ENCODE measurements around the gene PLEKHG5.

The PLEKHG5 gene

DNA sequence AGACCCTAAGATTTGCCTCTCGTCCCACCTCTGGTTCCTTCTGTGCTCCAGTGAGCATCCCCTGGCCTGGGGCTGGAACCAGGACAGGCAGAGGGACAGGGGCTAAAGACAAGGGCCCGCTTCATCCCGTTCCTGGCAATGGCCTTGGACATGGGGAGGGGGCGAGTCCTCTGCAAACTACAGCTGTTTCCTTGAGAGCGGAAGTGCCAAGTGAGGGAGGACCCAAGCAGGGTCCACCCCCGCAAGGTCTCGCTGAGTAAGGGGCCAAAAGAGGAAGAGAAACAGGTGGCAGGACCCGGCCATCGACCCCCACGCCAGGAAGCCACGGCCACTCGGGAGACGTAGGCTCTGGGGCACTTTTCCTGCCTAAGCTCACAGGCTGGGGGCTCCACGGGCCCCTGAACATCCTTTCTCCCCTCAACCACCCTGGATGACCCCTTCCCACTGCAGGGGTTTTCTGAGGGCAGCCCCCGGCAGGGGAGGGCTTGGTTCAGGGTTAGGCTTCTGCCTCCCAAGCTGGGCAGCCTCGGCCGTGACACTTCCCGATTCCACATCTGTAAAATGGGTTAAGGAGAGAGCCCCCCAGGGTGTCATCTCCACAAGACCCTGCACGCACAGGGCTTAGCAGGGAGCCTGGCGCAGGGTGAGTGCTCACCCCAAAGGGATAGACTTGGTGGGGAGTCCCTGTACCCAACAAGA lies 17.9 kb upstream of the PLEKHG5 start:
- DNase-seq (ENCODE audit: low read depth), result no peak

DNA sequence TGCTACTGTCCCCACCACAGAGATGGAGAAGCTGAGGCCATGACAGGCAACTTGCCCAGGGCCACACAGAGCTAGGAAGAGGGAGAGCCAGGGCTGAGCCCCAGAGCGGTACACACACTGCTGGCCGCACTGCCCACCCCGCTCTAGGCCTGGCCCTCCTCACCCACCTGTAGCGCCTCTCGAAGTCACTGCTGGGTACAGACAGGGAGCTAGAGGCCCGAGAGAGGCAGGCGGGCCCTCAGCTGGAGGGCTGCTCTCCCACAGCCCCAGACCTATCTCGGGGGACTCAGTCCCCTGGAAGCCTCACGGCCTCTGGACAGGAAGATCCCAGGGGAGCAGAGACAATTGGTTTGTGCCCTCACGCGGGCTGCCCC lies 17.3 kb upstream of the PLEKHG5 start:
- DNase-seq (ENCODE audit: low read depth), result no peak

DNA sequence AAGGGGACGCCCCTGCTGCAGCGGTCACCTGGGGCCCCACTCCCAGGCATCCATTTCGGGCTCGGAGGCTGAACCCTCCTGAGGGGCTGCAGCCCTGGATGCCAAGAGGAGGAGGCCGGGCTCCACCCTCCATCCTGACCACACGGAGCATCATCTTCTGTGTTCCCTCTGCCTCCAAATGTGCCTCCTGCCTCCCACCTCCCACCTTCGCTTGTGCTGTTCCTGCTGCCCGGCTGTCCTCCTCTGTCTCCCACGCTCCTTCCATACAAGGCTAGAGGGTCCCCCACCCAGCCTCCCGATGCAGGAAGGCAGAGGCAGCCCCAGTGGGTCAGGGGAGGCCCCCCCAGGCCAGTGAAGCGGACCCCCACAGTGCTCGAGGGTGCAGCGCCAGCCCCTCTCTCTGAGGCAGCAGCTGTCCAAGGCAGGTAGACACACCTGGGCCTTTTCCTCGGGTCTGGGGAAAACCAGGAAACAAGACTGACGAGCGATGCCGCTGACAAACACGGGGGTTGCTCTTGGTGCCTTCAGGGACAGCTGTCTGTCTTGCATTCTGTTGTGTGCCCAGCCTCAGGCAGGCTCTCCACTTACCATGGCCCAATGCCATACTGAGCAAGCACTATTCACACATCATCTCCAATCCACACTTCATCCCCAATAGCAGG lies 16.8 kb upstream of the PLEKHG5 start:
- no peak for DNase-seq (ENCODE audit: low read depth)

DNA sequence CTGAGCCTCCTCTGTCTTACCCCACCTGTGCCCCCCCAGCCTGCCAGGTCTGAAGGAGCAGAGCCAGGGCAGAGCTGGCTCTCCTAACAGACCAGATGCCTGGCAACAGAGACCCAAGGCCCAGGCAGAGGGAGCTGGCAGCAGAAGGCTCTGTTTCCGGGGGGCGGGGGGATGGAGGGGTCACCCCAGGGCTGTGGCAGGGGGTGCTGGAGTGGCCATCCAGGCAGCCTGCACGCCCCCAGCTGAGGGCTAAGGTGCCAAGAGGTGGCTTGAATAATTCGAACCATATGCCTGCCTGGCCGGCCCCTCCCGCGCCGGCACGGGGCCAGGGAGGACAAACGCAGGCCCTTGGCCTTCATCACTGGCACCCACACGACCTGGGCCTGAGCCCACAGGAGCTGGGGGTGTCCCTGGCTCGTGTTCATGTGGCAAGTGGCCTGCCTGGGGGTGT lies 16.0 kb upstream of the PLEKHG5 start:
- no peak for DNase-seq (ENCODE audit: low read depth)

DNA sequence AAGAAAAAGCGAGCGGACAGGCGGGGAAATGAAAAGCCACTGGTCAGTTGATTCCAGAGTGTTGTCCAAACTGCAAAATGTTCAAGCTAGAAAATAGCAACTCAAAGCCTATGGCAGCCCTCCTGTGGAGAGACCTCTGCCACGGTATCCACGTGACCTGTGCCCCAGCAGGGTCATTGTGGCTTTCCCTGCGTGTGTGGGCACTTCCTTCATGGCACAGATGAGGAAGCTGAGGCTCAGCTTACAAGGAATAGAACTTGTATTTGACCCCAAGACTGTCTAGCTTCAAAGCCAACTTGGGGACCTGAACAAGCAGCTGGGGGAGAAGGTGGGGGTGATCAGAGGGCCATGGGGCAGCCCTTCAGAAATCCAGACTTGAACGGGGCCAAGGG lies 15.6 kb upstream of the PLEKHG5 start:
- no peak for DNase-seq (ENCODE audit: low read depth)

DNA sequence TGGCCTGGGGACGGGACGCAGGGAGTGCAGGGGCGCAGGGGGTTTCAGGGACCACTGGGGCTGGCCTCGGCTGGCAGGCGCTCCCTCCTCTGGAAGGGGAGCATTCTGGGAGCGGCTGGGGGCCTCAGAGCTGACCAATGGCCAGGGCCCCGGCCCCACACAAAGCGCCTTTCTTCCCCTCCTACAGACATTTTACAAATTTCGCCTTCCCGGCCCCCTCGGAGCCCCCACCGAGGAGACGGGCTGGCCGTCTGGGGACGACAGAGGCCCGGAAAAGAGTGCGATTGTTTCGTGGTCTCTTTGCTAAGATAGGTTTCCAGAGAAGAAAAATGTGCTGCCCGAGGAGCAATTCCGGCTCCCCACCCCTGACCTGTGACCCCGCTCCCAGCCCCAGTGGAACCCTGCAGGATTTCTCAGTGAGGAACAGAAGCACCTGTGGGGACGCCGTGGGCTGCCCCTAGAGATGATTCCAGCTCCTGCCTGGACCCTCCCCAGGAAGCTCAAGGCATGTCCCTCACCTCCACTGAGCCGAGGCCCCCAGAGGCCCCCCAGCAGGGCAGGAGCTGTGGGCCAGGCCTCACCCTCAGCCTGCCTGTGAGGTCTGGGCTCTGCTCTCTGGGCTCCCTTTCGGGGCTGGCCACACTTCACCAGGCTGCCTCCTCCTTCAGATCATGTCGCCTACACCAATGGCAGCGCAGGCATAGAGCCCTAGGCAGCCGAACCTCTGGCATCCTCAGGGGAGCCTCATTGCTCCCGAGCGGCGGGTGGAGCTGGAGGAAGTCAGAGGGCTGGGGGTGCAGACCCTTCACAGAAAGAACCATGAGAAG lies 15.0 kb upstream of the PLEKHG5 start:
- DNase-seq (ENCODE audit: low read depth), result no peak

DNA sequence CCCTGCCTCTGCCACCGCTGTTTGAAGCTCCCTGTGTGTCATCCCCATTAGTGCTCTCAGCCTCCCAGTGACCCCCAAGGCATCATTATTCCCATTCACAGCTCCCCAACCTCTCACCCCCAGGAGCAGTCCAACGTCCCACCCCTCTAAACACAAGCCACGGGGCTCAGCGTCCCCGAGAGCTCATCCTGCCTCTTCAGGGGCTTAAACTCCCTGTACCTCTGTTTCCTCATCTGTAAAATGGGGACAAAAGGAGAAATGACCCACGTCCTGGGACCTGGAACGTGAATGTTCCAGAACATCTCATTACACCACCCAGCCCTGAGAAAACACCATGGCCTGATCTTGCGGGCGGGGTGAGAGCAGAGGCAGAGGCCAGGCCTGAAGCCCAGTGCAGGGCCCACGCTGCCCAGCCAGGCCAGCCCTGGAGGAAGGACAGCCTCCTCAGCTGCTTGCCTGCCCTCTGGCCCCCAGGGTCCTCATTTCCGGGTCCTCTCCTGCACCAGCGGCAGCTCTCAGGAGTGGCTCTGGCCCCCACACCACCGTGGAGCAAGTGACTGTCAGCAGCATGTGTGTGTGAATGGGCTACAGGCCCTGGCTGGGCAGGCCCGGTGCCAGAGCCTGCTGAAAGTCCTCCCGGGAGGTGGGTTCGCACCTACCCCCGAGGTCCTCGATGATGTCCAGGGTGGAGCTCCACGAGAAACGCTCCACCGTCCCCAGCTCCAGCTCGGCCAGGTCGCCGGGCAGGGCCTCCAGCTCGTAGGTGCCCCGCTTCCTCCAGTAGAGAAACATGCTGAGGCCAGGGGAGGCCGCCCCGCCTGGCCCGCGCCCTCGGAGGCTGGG lies 14.1 kb upstream of the PLEKHG5 start:
- DNase-seq (ENCODE audit: low read depth), result no peak

DNA sequence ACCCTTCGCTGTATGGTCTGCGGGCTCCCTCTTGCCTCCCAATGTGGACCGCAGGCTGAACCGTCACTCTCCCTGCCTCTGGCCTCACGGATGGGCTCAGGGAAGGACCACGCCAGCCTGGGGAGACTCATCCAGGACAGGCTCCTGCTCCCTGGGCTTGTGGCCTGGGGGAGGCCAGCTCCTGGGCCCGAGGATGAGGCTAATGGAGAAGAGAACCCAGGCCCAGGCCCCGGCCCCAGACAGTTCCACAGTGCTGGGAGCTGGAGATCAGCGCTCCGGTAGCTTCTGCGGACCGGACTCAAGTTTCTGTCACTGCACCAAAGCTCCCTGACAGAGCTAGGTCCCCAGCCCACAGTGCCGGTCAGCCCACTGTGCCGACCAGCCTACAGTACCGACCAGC lies 13.4 kb upstream of the PLEKHG5 start:
- DNase-seq (ENCODE audit: low read depth), result no peak

DNA sequence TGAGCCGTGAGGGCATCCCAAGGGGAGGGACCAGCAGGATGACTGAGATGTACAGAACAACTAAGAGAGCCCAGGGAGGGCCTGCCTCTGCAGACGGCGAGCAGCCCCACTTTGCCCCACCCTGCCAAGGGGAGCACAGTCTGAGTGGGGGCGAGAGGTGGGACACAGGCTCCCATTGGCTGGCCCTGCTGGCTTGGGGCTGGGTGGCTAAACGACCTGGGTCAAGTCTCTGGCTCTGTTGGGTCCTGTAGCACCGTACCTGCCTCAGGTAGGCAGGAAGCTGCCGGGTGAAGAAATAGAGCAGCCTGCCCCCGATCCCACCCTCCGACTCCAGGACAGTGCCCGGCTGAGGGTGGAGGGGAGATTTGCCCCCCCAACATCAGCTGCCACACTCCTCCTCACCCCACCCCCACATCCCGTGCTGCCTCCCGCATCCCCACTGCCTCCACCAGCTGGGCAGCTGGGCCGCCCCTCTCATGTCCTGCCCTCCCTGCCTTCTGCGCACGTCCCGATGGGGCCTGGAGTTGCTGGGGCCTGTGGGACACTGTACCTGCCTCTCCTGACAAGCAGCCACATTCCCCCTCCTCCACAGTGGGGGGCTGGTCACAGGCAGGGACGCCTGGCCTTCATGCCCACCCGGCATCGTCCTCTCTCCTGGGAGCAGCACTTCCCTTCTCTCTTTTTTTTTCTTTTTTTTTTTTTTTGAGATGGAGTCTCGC lies 12.6 kb upstream of the PLEKHG5 start:
- no peak for DNase-seq (ENCODE audit: low read depth)

DNA sequence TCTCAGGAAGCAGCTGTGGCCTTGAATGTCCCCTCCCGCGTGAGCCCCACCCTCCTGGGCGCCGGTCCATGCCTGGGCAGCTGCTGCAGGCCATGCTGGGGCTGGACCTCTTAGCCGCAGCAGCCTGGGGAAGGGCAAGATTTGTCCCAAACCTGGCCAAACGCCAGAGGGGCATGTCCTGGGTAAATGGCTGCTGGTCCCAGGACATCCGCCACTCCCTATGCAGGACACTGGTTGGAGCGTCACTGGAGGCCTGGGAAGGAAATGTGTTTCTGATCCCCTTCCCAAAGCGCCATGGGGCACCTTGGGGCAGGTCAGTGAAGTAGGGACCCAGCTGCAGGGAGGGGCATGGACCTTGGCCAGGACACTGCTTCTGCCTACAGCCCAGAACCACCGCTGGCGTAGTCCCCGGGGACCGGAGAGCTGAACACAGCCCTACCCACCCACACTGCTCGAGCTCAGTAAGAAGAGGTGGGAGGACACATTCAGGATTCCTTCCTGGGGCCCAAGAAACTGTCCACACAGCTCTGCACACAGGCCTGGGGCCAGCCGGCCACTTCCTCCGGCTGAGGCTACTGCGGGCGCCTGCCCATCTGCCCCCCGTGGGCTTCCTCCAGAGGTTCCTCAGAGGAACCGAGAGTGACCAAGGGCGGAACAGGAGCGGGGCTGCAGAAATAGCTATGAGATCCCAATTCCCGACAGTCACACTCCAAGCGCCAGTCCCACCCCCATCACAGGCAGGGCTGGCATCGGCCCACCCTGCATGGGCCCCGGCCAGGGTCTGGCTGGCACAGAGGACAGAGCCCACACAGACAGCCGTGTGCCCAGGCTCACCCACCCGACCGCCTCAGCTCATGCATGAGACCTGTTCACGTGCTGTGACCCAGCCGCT lies 10.8 kb upstream of the PLEKHG5 start:
- no peak for DNase-seq (ENCODE audit: low read depth)

DNA sequence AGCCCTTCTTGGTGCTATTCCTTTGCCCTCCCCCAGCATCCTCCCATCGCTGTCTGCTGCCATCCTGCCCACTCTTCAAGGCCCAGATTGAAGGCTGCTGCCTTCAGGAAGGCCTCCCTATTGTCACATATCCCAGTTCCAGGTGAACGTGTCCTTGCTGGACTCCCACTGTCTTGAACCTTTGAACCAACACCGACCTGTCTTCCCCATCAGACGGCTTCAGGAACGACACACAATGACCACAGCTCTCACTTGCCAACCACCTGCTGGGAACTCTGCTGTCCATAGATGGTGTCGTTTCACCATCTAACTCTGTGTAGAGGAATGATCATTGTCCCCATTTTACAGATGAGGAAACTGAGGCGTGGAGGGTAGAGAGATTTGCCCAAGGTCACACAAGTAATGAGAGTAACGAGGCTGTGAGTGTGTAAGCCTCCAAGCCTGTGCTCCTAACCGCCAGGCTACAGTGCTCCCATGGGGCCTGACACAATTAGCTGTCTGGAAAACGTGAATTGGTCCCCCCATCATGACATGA lies 9.9 kb upstream of the PLEKHG5 start:
- no peak for DNase-seq (ENCODE audit: low read depth)

DNA sequence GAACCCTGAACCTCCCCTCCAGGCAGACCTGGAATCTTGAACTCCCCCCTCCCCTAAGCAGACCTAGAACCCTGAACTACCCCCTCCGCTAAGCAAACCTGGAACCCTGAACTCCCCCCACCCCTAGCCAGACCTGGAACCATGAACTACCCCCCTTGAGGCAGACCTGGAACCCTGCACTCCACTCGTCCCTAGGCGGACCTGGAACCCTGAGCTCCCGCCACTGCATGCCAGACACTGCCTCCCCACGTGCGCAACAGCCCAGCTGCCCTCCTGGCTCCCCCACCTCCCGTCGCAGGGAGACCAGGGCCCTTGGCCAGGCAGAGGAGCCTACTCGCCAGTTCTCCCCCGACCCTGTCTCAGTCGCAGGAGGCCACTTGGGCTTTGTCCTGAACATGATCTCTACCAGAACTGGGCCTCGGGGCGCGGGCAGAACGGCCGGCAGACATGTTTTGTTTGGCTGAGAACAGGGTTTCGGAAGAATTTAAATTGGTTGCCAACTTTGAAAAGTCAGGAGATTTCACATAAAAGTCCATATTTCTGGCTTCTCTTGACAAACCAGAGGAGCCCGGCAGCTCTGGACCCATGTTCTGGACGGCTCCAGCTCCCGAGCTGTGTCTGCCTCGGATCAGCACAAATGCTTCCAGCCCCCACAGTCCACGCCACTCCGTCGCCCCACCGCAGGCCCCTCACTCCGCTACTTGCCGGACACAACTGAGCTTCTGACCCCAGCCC lies 9.2 kb upstream of the PLEKHG5 start:
- no peak for DNase-seq (ENCODE audit: low read depth)

DNA sequence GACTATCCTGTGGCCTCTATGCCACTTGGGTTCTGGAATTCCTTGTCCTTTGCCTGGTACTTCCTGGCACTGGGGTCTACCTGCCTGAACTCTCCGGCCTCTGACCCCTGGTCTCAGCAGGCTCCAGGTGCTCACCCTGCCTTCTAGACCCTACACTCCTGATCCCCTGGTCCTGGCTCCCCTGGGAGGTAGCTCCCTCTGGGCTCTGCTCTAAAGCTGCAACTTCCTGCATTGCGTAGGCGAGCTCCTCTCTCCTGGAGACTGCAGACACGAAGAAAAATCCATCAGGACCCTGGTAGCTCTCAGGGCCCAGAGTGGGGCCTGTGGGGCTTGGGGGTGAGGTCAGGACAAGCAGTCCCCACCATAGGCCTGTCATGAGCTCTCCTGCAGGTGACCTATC lies 7.8 kb upstream of the PLEKHG5 start:
- DNase-seq (ENCODE audit: low read depth), result no peak

DNA sequence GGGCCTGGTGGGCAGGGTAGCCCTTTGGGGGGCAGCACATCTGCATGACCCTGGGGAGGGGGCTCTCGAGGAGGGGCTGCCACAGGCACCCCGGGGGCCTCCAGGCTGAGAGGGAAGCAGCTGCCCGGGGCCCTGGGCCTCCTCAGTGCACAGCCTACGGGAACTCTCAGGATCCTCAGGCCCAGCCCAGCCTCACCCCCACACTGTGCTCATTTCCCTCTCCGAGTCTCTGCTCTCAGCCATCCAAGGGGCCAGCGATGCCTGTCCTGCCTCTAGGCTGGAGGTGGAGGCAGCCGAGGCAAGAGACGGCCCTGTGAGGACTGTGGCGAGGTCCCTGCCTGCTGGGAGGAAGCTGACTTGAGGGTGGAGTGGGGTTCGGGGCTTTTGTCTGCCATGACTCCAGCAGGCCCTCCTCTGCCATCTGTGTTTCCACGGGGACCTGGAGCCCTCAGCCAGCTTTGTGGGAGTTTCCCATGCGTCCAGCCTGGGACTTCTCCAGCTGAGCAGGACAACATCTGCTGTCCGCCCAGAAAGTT lies 7.2 kb upstream of the PLEKHG5 start:
- no peak for DNase-seq (ENCODE audit: low read depth)

DNA sequence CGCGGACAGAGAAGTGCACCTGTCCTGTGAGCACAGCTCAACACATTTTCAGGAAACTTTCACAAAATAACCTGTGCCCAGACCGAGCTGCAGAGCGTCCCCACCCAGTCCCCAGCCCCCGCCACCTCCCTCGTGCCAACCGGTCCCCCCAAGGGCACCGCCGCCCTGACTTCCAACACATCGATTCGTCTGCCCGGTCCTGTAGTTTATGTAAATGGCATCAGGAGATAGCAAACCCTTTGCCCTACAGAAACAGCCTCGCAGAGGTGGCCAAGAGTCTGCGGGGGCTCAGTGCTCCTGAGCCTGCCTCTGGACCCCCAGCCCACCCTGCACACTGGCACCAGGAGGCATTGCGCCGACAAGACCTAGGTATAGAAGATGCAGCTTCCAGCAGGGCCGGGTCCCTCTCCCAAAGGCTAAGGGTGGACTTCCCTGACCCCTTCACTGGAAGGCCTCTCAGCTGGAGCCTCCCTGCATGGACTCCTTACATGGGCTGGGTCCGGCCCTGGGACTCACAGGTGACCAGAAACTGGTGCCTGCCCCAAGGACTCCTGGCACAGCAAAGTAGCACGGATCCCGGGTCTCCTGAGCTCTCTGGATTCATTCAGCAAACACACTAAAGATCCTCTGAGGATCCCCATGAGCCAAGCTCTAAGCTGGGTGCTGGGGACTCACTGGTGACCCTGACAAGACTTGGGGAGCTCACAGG lies 6.6 kb upstream of the PLEKHG5 start:
- DNase-seq (ENCODE audit: low read depth), result no peak

DNA sequence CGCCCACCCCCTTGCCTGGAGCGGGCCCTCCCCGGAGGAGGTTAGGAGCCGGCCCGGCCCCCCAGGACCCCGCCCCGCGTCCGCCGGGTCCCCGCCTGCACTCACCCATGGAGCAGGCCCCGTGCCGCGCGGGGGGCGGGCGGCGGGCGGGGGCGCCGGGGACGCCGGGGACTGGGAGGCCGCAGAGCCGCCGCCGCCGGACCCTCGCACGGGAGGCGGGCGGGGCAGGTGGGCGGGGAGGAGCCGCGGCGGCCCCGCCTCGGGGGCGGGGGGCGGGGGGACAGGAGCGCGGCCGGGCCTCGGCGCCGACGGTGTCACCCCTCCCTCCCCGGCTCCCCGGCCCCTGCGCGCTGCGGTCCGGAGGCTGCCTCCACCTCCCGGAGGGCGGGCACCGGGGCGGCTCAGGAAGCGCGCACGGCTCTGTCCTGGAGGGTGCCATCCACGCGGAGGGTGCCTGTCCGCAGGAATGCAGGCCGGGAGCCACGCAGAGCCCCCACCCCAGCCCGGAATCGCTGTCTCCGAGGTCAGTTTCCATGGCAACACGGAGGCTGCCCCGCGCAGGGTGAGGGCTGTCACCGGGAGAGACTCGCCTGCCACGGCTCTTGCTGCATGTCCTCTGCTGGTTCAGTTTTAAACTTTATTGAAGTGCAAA lies 5.9 kb upstream of the PLEKHG5 start:
- DNase-seq (ENCODE audit: low read depth), result peak; percentile 35

DNA sequence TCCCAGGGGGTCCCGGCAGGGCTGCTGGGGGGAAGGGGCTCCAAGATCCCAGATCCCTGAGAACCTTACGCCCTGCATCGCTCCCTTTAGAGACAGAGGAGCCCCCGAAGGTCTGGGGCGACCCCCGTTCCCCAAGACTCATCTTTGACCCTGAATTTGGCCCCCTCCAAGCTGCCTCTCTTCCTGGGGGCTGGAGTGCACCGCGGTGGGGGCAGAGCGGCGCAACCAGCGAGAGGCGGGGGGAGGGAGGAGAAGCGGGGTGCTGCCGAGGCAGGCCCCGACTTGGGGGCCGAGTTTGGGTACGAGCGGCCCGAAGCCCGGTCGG lies 5.4 kb upstream of the PLEKHG5 start:
- no peak for DNase-seq (ENCODE audit: low read depth)

DNA sequence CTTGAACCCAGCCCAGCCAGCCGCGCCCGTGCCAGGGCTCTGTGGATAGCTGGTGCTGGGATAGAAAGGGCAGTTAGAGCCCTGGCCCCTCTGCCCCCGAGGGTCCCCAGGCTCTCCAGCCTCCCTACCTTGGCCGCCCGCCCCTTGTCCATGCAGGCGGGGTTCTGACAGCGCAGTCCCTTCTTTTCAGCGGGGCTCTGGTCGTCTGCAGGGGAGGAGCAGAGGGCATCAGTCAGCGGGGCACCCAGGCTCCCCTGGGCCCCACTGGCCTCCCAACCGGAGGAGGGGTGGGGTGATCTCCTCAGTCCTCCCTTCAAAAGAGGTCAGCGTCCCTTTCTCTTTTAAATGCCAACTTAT lies 4.9 kb upstream of the PLEKHG5 start:
- DNase-seq (ENCODE audit: low read depth), result no peak
